ENCODE results near the gene SORCS2. TPM values are rescaled to one million over a fixed set of nuclear protein-coding genes. Genes with fewer than 3 reads are reported as not detected.
A peak's percentile ranks its signal among the peaks of the same experiment; 100 is the strongest.

SORCS2 gene
- total and polyA plus RNA-seq, 2 of the 4 experiments (the other 2 are of a cell fraction): 0.36 to 0.62 TPM

- Histone ChIP-seq H4K20me1 (ENCODE audit: insufficient read depth, low read length) (no peaks in the 10 kb centered on the region), H3K56ac (ENCODE audit: extremely low read depth, insufficient read depth, low read length) (no peak overlapping the region), H2BK5ac (ENCODE audit: low read depth, low read length, poor library complexity, severe bottlenecking) (no peak overlapping the region), H2BK20ac (ENCODE audit: low read depth, low read length) (no peak overlapping the region), H3K23ac (ENCODE audit: low read depth, low read length) (no peak overlapping the region), H3K14ac (replicated peaks; ENCODE audit: low read depth, low read length) (no peak overlapping the region), H3K27me3 (ENCODE audit: control insufficient read depth, insufficient read depth, low read length) (peaks cover 19% of the 10 kb centered on the region), H3K36me3 (ENCODE audit: control insufficient read depth, insufficient read depth, low read length) (no peaks in the 10 kb centered on the region), H3K9ac (ENCODE audit: low read depth, low read length) (no peak overlapping the region), H4K8ac (ENCODE audit: low read depth in 2 of 2, low read length in 2 of 2) (no peak overlapping the region), H4K5ac (ENCODE audit: low read depth, low read length) (no peak overlapping the region), H3K18ac (ENCODE audit: low read depth, low read length) (no peak overlapping the region), H2AK9ac (replicated peaks; ENCODE audit: low read depth, low read length, poor library complexity) (no peak overlapping the region), H3K4me2 (ENCODE audit: low read depth, low read length) (no peak overlapping the region), H2BK120ac (ENCODE audit: low read depth, low read length) (no peak overlapping the region), H3K27ac (ENCODE audit: insufficient read depth, low read length) (no peak overlapping the region), H2AK5ac (ENCODE audit: low read depth, low read length) (no peak overlapping the region), H4K91ac (ENCODE audit: insufficient read depth, low read depth, low read length) (no peak overlapping the region), H2BK15ac (ENCODE audit: low read depth, low read length) (no peak overlapping the region), H3K4me3 (ENCODE audit: insufficient read depth, low read depth, low read length) (no peak overlapping the region), H3K79me1 (ENCODE audit: low read depth in 1 of 2, low read length in 2 of 2) (no peaks in the 10 kb centered on the region), H3K9me3 (ENCODE audit: control insufficient read depth, insufficient read depth, low read length) (no peaks in the 10 kb centered on the region), H3K4me1 (ENCODE audit: control insufficient read depth, insufficient read depth, low read length) (no peaks in the 10 kb centered on the region), H2AFZ (replicated peaks; ENCODE audit: low read length, poor library complexity) (no peak overlapping the region), H3K4ac (ENCODE audit: low read depth, low read length) (no peak overlapping the region), H3K9me1 (ENCODE audit: insufficient read depth, low read length) (no peaks in the 10 kb centered on the region)
- peak; percentile 30; the same call in 1 of the 2 replicates for ATAC-seq (ENCODE audit: low read depth)
- BruUV-seq (replicated peaks): no TSS peak
- DNase-seq: no peak
- 51% methylated on average over 6 of the region's 13 CpGs; no CpG with 5 or more reads in 1 of the 2 experiments for WGBS, 2 experiments (ENCODE audit: extremely low coverage in 2 of 2, insufficient read length in 1 of 2)
- dilution Hi-C loops (cut with HindIII; ENCODE audit: low sequenced_read_pairs, unreplicated experiment): no loop called here
- CTCF ChIA-PET: interaction anchor here (1.2 kb wide), 1 partner anchor 80 kb away, joined by 3 read pairs; no protein-coding TSS in a partner anchor
- intact Hi-C loops (cut with micrococcal nuclease): no loop called here
- in situ Hi-C loops (cut with MboI; ENCODE audit: low sequenced_read_pairs): loop anchor here (10.0 kb wide), 1 partner anchor 527 kb away; the partner anchor contains the start of gene SORCS2
- TF ChIP-seq CTCF (conservative IDR thresholded peaks at IDR 0.05; ENCODE audit: low read depth, low read length) (peak; percentile 39), MAFK (IDR thresholded peaks at IDR 0.05; ENCODE audit: low read depth, low read length) (no peak), RFX5 (IDR thresholded peaks at IDR 0.05; ENCODE audit: low read depth, low read length) (no peak), CHD1 (IDR thresholded peaks at IDR 0.05; ENCODE audit: low read depth, low read length) (no peak), BHLHE40 (IDR thresholded peaks at IDR 0.05; ENCODE audit: low read depth, low read length) (no peak), SMC3 (IDR thresholded peaks at IDR 0.05; ENCODE audit: low read depth, low read length) (peak; percentile 25; the same call in 1 of the 2 replicates)
- POLR2A ChIA-PET (ENCODE audit: unreplicated experiment): no interaction called here
These were observed 529.7 kb downstream of the SORCS2 start for GRCh38 chr4:7721984-7722551.
